HG03558 (cell line): ENCODE results near the gene GDF15.

Source experiments
- ATAC-seq: cut with Tn5 transposase; IDR thresholded peaks from one replicate; pipeline ENCODE4 v1.9.1; 2021; ENCODE audit warnings: moderate number of reproducible peaks; ENCODE audit not compliant: unreplicated experiment; ENCODE audit errors: extremely low read depth

GDF15 gene

DNA sequence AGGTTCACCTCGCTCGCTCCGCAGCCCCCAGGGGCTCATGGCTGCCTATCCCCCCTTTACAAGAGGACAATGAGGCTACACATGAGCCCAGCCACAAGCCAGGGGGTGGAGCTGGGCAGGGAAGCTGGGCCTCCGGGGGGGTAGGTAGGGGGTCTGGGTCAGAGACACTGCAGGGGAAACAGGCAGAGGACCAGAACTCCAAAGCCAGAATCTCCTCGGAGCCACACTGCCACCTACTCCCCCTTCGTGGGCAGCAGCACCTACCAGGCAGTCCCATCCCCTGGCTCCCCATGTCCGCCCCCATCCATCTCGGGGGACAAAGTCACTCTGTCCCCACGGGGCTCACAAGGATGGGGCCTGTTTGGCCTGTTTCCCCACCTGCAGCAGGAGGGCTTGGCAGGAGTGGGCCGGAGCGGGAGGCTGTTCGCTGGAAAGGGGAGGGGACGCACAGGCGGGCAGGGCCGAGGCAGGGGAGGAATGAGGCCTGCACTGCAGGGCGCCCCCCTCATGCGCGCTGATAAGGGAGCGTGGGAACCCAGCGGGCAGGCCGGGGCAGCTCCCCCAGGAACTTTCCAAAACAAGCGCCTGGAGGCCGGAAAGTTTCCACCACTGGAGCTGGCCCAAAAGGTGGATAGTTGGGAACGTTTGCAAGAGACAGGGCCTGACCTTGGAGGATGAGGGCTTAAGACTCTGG lies 52.5 kb downstream of the GDF15 start:
- no peak for ATAC-seq
